NT2/D1 (cell line): ENCODE data around the gene AGPS.

Source experiments
- YY1 ChIP-seq: IDR thresholded peaks from 2 replicates; pipeline ENCODE4 v1.6.1; 2011; ENCODE audit not compliant: insufficient read length, insufficient read depth
- ZNF274 ChIP-seq: IDR thresholded peaks from 2 replicates; pipeline ENCODE4 v1.6.1; 2011; ENCODE audit warnings: mild to moderate bottlenecking, low read depth, low read length

DNA sequence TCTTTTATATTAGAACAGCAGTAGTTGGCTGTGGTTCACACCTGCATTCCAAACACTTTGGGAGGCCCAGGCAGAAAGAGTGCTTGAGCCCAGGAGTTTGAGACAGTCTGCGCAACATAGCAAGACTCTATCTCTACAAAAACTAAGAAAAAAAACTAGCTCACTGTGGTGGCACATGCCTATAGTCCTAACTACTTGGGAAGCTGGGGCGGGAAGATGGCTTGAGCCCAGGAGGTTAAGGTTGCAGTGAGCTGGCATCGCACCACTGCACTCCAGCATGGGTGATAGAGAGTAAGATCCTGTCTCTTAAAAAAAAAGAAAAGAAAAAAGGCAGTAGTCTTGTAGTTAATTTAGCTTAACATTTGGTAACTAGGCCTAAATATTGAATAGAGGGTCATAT lies 136.6 kb downstream of the AGPS start:
- no peak for TF ChIP-seq ZNF274
- no peak for TF ChIP-seq YY1
